SHP77 (cell line): ENCODE measurements around the gene STAP2.
A peak's percentile ranks its signal among the peaks of the same experiment; 100 is the strongest.

Experiments used
- DNase-seq, 2 experiments: peaks; one replicate each; lab custom pipeline; 2025; lab: John Stamatoyannopoulos, UW

Gene STAP2

GRCh38 chr19:4338441-4339355 is at the start of gene STAP2:
TSS of gene STAP2 (minus strand) at chr19:4338827. CDS start at chr19:4338753, 74 bp downstream.
- DNase-seq: peak in 1 of 2 experiments; percentile 30

- DNase-seq: no peak
These were observed 47.6 kb upstream of the STAP2 start for GRCh38 chr19:4386041-4386782.

GRCh38 chr19:4385291-4386040 is 46.8 kb upstream of the STAP2 start:
- no peak for DNase-seq

- DNase-seq: no peak
These were observed 41.7 kb upstream of the STAP2 start for GRCh38 chr19:4380254-4380727.

- DNase-seq: peak in 1 of 2 experiments; percentile 13
These were observed 41.0 kb upstream of the STAP2 start for GRCh38 chr19:4379383-4380253.

GRCh38 chr19:4378886-4379285 is 40.3 kb upstream of the STAP2 start:
- no peak for DNase-seq

GRCh38 chr19:4376991-4377781 is 38.6 kb upstream of the STAP2 start:
- no peak for DNase-seq

- DNase-seq: no peak
These were observed 38.0 kb upstream of the STAP2 start for GRCh38 chr19:4376671-4376990.

- DNase-seq: no peak
These were observed 37.5 kb upstream of the STAP2 start for GRCh38 chr19:4376028-4376670.

- DNase-seq: peak; percentile 69 to 81
These were observed 36.8 kb upstream of the STAP2 start for GRCh38 chr19:4375164-4376027.

- peak in 1 of 2 experiments; percentile 23 for DNase-seq
These were observed 36.0 kb upstream of the STAP2 start for GRCh38 chr19:4374498-4375163.

GRCh38 chr19:4373601-4374497 is 35.2 kb upstream of the STAP2 start:
- DNase-seq: no peak

- DNase-seq: no peak
These were observed 34.4 kb upstream of the STAP2 start for GRCh38 chr19:4373013-4373367.

GRCh38 chr19:4372165-4373012 is 33.8 kb upstream of the STAP2 start:
- DNase-seq: no peak

- DNase-seq: no peak
These were observed 32.9 kb upstream of the STAP2 start for GRCh38 chr19:4371247-4372164.
